Measurements from ENCODE around the gene IGF2R.

Gene IGF2R

DNA sequence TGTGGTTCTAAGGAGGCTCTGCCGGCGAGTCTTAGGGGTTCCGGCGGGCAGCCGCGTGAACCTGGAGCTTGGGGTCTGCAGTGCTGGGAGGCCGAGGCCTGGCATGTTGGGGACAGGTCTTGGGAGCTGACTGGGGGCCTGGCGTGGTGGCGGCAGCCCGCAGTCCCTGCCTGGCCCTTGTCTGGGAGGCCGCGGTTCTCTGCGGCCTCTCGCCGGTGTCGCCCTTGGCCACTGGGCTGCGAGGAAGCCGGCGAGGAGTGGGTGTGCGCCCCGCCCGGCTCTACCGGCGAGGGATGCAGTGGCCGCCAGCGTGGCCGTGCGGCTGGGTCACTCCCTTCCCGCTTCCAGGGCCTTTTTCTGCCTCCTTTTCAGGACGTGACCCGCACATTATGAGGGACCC is 36.3 kb downstream of the IGF2R start:
- no peak for FAIRE-seq
- DNase-seq (ENCODE audit: insufficient read length, low spot score) = no peak

DNA sequence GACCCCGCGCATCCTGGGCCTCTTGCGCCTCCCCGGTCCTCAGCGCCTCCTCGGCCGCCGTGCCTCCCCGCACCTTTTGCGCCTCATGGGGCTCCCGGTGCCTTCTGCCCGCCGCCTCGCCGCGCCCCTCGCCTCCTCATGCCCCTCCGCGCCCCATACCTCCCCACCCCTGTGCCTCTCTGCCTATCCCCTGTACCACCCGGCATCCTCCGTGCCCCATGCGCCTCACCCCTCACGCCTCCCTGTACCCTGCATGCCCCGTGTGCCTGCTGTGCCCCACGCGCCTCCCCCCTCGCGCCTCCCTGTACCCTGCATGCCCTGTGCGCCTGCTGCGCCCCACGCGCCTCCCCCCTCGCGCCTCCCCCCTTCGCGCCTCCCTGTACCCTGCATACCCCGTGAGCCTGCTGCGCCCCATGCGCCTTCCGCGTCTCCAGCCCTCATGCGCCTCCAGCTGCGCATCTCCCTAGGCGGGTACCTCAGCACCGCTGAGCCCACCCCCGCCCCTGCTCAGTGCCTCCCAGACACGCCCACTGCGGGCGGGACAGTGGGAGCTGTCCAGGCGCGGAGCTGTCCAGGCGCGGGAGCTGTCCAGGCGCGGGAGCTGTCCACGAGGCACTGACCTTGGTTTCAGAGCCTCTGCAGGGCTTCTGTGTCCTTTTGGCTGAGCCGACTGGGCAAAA is 37.1 kb downstream of the IGF2R start:
- FAIRE-seq = no peak
- peak; percentile 28 for DNase-seq (ENCODE audit: insufficient read length, low spot score)
- TF ChIP-seq, protein P1, sequence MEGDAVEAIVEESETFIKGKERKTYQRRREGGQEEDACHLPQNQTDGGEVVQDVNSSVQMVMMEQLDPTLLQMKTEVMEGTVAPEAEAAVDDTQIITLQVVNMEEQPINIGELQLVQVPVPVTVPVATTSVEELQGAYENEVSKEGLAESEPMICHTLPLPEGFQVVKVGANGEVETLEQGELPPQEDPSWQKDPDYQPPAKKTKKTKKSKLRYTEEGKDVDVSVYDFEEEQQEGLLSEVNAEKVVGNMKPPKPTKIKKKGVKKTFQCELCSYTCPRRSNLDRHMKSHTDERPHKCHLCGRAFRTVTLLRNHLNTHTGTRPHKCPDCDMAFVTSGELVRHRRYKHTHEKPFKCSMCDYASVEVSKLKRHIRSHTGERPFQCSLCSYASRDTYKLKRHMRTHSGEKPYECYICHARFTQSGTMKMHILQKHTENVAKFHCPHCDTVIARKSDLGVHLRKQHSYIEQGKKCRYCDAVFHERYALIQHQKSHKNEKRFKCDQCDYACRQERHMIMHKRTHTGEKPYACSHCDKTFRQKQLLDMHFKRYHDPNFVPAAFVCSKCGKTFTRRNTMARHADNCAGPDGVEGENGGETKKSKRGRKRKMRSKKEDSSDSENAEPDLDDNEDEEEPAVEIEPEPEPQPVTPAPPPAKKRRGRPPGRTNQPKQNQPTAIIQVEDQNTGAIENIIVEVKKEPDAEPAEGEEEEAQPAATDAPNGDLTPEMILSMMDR (IDR thresholded peaks at IDR 0.05; ENCODE audit: insufficient read depth, missing control alignments) = no peak

More for the DNA sequence above, 36.3 kb downstream of the IGF2R start:
- TF ChIP-seq, protein P1 (IDR thresholded peaks at IDR 0.05; ENCODE audit: insufficient read depth, missing control alignments) = no peak

DNA sequence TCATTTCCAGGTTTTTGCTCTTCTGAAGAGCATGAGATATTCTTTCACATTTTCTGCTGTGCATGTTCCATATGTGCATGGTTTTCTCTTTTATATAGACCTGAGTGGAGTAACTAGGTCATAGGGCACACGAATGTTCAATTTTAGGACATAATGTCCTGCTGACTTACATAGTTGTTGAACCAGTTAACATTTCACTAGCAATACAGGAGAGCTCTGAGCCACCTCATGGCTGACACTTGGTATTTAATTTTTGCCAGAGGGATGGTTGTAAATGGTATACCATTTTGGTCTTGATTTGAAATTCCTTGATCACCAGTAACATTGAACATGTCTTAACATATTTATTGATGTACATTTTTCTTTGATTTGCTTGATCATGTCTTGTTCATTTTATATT is 38.3 kb downstream of the IGF2R start:
- FAIRE-seq (no peak), DNase-seq (ENCODE audit: insufficient read length, low spot score) (no peak)
- TF ChIP-seq, protein P1 (IDR thresholded peaks at IDR 0.05; ENCODE audit: insufficient read depth, missing control alignments) = no peak

DNA sequence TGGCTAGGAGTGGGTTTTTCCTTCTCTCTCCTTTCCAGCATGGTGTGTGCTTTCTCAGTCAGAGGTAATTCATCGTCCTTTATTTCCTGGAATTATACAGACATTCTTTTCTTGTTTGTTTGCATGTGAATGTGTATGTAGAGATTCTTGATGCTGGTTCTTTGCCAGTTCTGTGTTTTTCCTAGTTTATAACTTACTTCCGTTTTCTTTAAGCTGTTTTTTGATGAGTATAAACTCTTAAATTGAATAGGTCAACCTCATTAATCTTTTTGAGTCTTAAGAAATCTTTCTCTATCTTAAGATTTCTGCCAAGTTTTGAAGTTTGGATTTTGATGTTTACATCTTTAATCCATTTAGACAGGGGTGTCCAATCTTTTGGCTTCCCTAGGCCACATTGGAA is 38.7 kb downstream of the IGF2R start:
- no peak for FAIRE-seq
- TF ChIP-seq, protein P1 (IDR thresholded peaks at IDR 0.05; ENCODE audit: insufficient read depth, missing control alignments) = no peak

DNA sequence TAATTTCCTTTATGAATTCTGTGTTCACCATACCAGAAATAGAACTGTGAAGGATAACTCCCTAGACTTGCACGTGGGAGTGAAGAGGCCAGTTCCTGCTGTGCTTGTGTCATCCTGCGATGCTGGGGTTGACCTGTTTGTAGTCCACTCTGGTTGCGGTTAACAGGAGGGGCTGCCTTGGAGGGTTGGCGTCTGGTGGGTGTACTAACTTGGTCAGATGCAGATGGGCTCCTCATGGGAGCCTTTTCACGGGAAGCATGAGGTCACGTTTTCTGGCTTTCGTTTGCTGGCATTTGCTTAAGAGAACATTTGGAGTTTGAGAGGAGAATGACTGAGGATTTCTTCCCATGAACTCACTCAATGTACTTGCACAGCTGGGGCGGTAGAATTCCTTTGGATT is 41.2 kb downstream of the IGF2R start:
- FAIRE-seq = no peak
- TF ChIP-seq, protein P1 (IDR thresholded peaks at IDR 0.05; ENCODE audit: insufficient read depth, missing control alignments) = no peak
- DNase-seq (ENCODE audit: insufficient read length, low spot score) = no peak

More for the DNA sequence above, 38.7 kb downstream of the IGF2R start:
- DNase-seq (ENCODE audit: insufficient read length, low spot score) = no peak

DNA sequence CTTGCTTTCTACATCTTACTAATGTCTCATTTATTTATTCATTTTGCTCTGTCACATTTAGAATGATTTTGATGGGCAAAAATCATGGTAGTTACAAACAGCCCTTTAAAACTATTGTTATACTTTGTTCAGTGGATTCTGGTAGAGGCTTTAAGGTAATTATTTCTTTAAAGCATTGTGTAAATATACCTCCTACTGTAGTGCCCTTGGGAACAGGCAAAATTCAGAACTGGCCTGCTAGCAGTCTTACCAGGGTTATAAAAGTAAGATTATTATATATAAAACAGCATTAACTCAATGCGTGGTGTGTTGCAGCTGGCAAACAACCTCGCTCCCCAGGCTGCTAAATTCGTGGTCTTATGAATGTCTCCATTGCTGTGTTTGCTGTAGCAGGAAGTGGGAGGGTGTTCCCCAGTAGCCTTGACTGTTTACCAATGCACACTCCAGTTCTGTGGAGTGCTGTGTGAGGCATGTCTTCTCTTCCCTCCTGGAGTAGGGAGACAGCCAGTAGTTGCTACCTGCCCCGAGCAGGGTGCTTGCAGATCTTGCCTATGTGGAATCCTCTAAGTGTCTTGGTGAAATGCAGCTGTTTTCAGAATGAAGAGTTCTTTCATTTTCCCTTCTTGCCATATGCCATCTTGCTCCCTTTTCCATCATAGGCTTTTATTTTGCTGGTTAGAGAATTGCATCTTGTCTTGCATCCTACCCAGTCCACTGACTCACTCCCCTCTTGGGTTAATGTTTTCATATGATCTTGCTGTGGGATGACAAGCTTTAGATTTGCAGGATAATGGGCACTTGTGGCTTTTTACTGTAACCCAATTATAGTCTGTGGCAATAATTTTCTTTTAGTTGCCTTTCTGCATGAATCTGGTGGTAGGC is 45.3 kb downstream of the IGF2R start:
- no peak for DNase-seq (ENCODE audit: insufficient read length, low spot score)
- TF ChIP-seq, protein P1 (IDR thresholded peaks at IDR 0.05; ENCODE audit: insufficient read depth, missing control alignments) = no peak
- FAIRE-seq = no peak

DNA sequence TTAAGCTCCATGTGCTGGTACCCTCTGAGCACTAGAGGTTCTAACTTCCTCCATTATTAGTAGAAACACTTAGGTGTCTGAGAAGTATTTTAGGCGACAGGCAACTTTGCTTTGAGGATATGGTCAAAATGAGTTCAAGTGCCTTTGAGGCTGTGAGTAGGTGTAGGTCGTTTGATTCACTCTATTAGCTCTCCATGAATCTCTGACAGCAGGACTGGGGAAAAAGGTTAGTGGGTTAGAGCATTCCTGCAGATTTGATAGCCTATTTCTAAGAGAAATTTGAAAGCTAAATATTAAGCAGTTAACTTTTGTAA is 45.9 kb downstream of the IGF2R start:
- FAIRE-seq (no peak), DNase-seq (ENCODE audit: insufficient read length, low spot score) (no peak)
- TF ChIP-seq, protein P1 (IDR thresholded peaks at IDR 0.05; ENCODE audit: insufficient read depth, missing control alignments) = no peak
